ENCODE measurements around the gene FGF7. TPM values are rescaled to one million over a fixed set of nuclear protein-coding genes. Genes with fewer than 3 reads are reported as not detected.

Gene FGF7
- polyA plus RNA-seq, 1 donor from 2014 or later: 0.04 TPM

DNA sequence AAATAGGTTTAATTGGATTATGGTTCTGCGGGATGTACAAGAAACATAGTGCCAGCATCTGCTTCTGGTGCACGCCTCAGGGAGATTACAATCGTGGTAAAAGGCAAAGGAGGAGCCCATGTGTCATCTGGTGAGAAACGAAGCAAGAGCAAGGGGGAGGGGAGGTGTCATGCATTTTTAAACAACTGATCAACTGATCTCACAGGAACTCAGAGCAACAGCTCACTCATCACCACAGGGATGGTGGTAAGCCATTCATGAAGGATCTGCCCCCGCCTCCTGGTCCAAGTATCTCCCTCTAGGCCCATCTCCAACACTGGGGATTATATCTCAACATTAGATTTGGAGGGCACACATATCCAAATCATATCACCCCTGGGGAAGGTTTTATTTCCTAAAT is 42.1 kb upstream of the FGF7 start:
- H2AFZ ChIP-seq (ENCODE audit: low read depth, low read length): no peak overlapping the region
- no peaks in the 10 kb centered on the region for H4K20me1 ChIP-seq (ENCODE audit: insufficient read depth)
- no peak for TF ChIP-seq POLR2AphosphoS5 (IDR thresholded peaks at IDR 0.05)
- no peak for TF ChIP-seq EZH2 (IDR thresholded peaks at IDR 0.05; ENCODE audit: borderline replicate concordance, insufficient read depth, low read length, poor library complexity, severe bottlenecking)
- TF ChIP-seq SMC3 (conservative IDR thresholded peaks at IDR 0.05; ENCODE audit: poor library complexity): no peak
- TF ChIP-seq TAF1 (IDR thresholded peaks at IDR 0.05; ENCODE audit: low read depth): no peak
- TF ChIP-seq REST (IDR thresholded peaks at IDR 0.05; ENCODE audit: borderline replicate concordance): no peak
- TF ChIP-seq CTCF (IDR thresholded peaks at IDR 0.05; ENCODE audit: poor library complexity, severe bottlenecking): no peak
- TF ChIP-seq RAD21 (conservative IDR thresholded peaks at IDR 0.05): no peak
- no peak for TF ChIP-seq MXI1 (conservative IDR thresholded peaks at IDR 0.05; ENCODE audit: poor library complexity, severe bottlenecking)
- no peak for TF ChIP-seq EP300 (conservative IDR thresholded peaks at IDR 0.05; ENCODE audit: poor library complexity, severe bottlenecking)
- H3K9me3 ChIP-seq (ENCODE audit: low read length): no peaks in the 10 kb centered on the region
- H3K27ac ChIP-seq (ENCODE audit: low read length): no peak overlapping the region
- H3K4me3 ChIP-seq (ENCODE audit: low read length): no peak overlapping the region
- H3K9ac ChIP-seq (ENCODE audit: low read length): no peak overlapping the region
- H3K36me3 ChIP-seq (ENCODE audit: insufficient read depth, low read length): no peaks in the 10 kb centered on the region
- no peaks in the 10 kb centered on the region for H3F3A ChIP-seq (ENCODE audit: insufficient read depth, low read length, poor library complexity, severe bottlenecking)
- H3K4me2 ChIP-seq (ENCODE audit: low read length): no peak overlapping the region
- no peaks in the 10 kb centered on the region for H3K27me3 ChIP-seq (ENCODE audit: insufficient read depth, low read depth, low read length)
- no peaks in the 10 kb centered on the region for H3K9me2 ChIP-seq (ENCODE audit: insufficient read depth, low read length)
- no peaks in the 10 kb centered on the region for H3K79me2 ChIP-seq (replicated peaks; ENCODE audit: insufficient read depth, low read length)

GRCh38 chr15:49382394-49382793 is 40.6 kb upstream of the FGF7 start:
- Histone ChIP-seq H3K27ac (ENCODE audit: low read length) (no peak overlapping the region), H3F3A (ENCODE audit: insufficient read depth, low read length, poor library complexity, severe bottlenecking) (no peaks in the 10 kb centered on the region), H3K4me3 (ENCODE audit: low read length) (no peak overlapping the region)

More at GRCh38 chr15:49382394-49382793, 40.6 kb upstream of the FGF7 start:
- Histone ChIP-seq H3K79me2 (replicated peaks; ENCODE audit: insufficient read depth, low read length) (no peaks in the 10 kb centered on the region), H3K9ac (ENCODE audit: low read length) (no peak overlapping the region), H3K36me3 (ENCODE audit: insufficient read depth, low read length) (no peaks in the 10 kb centered on the region), H4K20me1 (ENCODE audit: insufficient read depth) (no peaks in the 10 kb centered on the region), H3K9me2 (ENCODE audit: insufficient read depth, low read length) (no peaks in the 10 kb centered on the region), H2AFZ (ENCODE audit: low read depth, low read length) (no peak overlapping the region), H3K27me3 (ENCODE audit: insufficient read depth, low read depth, low read length) (no peaks in the 10 kb centered on the region), H3K4me2 (ENCODE audit: low read length) (no peak overlapping the region), H3K9me3 (ENCODE audit: low read length) (no peaks in the 10 kb centered on the region)
- TF ChIP-seq CTCF (IDR thresholded peaks at IDR 0.05; ENCODE audit: poor library complexity, severe bottlenecking): no peak
- TF ChIP-seq POLR2AphosphoS5 (IDR thresholded peaks at IDR 0.05): no peak
- no peak for TF ChIP-seq TAF1 (IDR thresholded peaks at IDR 0.05; ENCODE audit: low read depth)
